ENCODE data around the gene XYLT1. TPM values are rescaled to one million over a fixed set of nuclear protein-coding genes. Genes with fewer than 3 reads are reported as not detected.

XYLT1 gene
- total RNA-seq, 2 donors from 2014 or later, result 5.1 to 19.3 TPM

DNA sequence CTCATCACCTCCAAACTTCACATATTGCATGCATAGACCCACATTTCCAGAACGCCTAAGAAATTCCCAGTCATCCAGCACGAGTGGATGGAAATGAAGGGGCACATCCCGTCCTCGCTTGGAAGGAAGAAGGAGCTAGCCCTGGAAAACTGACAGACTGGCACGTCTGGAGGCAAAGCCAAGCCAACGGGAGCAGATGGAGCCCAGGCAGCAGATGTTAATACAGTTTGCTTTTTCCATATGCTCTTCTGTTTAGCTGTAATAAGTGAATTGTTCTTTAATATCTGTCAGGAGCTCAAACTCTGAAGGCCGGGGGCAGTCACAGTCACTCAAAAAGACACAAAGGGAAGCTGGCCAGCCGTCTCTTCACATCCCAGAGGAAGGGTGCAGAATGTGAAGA, 187.7 kb downstream of the XYLT1 start:
- H3K27ac ChIP-seq, result no peak overlapping the region
- no peaks in the 10 kb centered on the region for H3K27me3 ChIP-seq (replicated peaks; ENCODE audit: insufficient read depth)
- no peak for TF ChIP-seq POLR2AphosphoS5 (IDR thresholded peaks at IDR 0.05)
- TF ChIP-seq POLR2A (IDR thresholded peaks at IDR 0.05), result no peak
- TF ChIP-seq, protein P1, sequence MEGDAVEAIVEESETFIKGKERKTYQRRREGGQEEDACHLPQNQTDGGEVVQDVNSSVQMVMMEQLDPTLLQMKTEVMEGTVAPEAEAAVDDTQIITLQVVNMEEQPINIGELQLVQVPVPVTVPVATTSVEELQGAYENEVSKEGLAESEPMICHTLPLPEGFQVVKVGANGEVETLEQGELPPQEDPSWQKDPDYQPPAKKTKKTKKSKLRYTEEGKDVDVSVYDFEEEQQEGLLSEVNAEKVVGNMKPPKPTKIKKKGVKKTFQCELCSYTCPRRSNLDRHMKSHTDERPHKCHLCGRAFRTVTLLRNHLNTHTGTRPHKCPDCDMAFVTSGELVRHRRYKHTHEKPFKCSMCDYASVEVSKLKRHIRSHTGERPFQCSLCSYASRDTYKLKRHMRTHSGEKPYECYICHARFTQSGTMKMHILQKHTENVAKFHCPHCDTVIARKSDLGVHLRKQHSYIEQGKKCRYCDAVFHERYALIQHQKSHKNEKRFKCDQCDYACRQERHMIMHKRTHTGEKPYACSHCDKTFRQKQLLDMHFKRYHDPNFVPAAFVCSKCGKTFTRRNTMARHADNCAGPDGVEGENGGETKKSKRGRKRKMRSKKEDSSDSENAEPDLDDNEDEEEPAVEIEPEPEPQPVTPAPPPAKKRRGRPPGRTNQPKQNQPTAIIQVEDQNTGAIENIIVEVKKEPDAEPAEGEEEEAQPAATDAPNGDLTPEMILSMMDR (IDR thresholded peaks at IDR 0.05), result no peak
- DNase-seq (ENCODE audit: low spot score), result no peak
- no peaks in the 10 kb centered on the region for H3K36me3 ChIP-seq
- no peaks in the 10 kb centered on the region for H3K4me1 ChIP-seq (replicated peaks)
- no peaks in the 10 kb centered on the region for H3K9me3 ChIP-seq
- WGBS, result 75% methylated on average over 8 of the region's 8 CpGs
- intact Hi-C loops (cut with DNase I), result no loop called here
- H3K4me3 ChIP-seq, result no peak overlapping the region

DNA sequence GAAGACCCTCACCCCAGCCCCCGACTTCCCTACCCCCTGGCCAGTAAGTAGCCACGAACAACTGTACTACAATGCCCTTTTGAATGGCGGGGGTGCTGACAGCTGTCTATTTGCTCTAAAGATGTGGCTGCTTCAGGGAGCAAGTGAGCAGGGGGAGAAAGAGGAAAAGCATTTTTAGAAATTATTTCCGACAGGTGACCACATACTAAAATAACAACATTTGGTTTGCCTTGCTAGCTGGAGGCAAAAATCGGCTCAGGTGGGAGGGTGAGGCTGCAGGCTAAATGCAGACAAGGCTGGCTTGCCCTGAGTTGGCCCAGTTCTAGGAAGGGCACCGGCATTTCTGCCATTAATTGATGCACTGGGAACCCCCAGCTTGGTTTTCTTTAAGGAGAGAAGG, 188.5 kb downstream of the XYLT1 start:
- Histone ChIP-seq H3K27ac (no peak overlapping the region), H3K36me3 (no peaks in the 10 kb centered on the region), H3K9me3 (no peaks in the 10 kb centered on the region), H3K27me3 (replicated peaks; ENCODE audit: insufficient read depth) (no peaks in the 10 kb centered on the region), H3K4me1 (replicated peaks) (no peaks in the 10 kb centered on the region), H3K4me3 (no peak overlapping the region)
- no peak for TF ChIP-seq POLR2AphosphoS5 (IDR thresholded peaks at IDR 0.05)
- TF ChIP-seq, protein P1 (IDR thresholded peaks at IDR 0.05), result no peak
- no peak for TF ChIP-seq POLR2A (IDR thresholded peaks at IDR 0.05)
- no peak for DNase-seq (ENCODE audit: low spot score)
- intact Hi-C loops (cut with DNase I), result no loop called here
- WGBS, result 77% methylated on average over 6 of the region's 6 CpGs

DNA sequence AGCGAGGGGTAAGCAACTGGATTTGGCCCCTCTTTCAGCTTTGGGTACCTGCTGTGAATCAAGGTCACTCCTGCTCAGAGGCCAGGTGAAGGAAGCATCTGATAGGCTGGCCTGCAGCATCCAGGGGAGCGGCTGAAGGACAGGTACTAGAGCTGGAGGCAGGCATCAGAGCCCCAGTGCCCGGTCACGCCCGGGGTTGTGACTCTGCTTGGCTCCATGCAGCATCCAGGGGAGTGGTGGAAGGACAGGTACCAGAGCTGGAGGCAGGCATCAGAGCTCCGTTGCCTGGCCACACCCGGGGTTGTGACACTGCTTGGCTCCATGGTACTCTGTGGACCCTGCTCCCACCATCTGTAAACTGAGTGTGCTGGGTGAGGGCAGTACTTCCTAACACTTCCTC, 189.7 kb downstream of the XYLT1 start:
- intact Hi-C loops (cut with DNase I), result no loop called here
- no peak for TF ChIP-seq POLR2AphosphoS5 (IDR thresholded peaks at IDR 0.05)
- TF ChIP-seq, protein P1 (IDR thresholded peaks at IDR 0.05), result no peak
- TF ChIP-seq POLR2A (IDR thresholded peaks at IDR 0.05), result no peak
- DNase-seq (ENCODE audit: low spot score), result no peak
- no peaks in the 10 kb centered on the region for H3K36me3 ChIP-seq
- WGBS, result 93% methylated on average over 7 of the region's 7 CpGs
- H3K27ac ChIP-seq, result no peak overlapping the region
- H3K9me3 ChIP-seq, result no peaks in the 10 kb centered on the region
- H3K4me3 ChIP-seq, result no peak overlapping the region
- no peaks in the 10 kb centered on the region for H3K4me1 ChIP-seq (replicated peaks)
- H3K27me3 ChIP-seq (replicated peaks; ENCODE audit: insufficient read depth), result no peaks in the 10 kb centered on the region

DNA sequence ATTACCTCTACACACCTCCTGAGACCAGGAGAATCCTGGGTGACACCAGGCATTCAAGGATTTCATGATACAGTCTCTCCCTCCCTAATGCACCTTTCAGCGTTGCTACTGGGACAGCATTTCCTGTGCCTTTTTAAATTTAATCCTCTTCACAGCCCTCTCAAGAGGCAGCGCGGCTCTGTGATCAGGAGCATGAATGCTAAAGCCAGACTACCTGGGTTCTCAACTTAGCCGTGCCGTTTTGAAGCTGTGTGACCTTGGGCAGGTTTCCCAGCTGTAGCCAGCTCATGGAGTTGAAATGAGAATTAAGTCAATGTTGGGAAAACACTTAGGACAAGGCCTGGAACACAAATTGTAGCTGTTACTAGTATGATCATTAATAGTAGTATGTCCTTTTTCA, 191.8 kb downstream of the XYLT1 start:
- Histone ChIP-seq H3K27me3 (replicated peaks; ENCODE audit: insufficient read depth) (no peaks in the 10 kb centered on the region), H3K4me3 (no peak overlapping the region), H3K27ac (no peak overlapping the region), H3K36me3 (no peaks in the 10 kb centered on the region), H3K9me3 (no peaks in the 10 kb centered on the region), H3K4me1 (replicated peaks) (peaks cover 3% of the 10 kb centered on the region)
- intact Hi-C loops (cut with DNase I), result loop anchor here (5.0 kb wide), 1 partner anchor 188 kb away; no protein-coding TSS in a partner anchor
- WGBS, result 77% methylated on average over 5 of the region's 5 CpGs
- TF ChIP-seq, protein P1 (IDR thresholded peaks at IDR 0.05), result no peak
- TF ChIP-seq POLR2A (IDR thresholded peaks at IDR 0.05), result no peak
- TF ChIP-seq POLR2AphosphoS5 (IDR thresholded peaks at IDR 0.05), result no peak
- no peak for DNase-seq (ENCODE audit: low spot score)

DNA sequence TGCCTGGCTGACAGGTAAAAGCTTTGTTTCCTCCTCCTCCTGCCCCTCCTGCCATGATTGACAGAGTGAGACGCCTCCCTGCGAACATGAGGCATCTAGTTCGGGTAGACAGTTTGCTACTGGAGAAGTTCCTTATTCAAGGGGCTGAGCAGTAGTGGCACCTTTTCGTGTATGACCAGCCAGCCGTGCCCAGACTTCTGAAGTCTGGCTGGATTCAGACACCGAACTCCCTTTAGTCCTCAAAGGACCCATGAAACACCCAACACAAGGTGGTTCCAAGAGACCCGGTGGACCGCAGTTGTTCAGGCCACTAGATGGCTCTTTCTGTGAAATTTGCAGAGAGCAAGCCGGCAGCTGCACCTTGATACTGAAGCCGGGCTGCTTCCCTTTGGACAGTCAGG, 192.8 kb downstream of the XYLT1 start:
- no peaks in the 10 kb centered on the region for H3K36me3 ChIP-seq
- intact Hi-C loops (cut with DNase I), result loop anchor here (5.0 kb wide), 1 partner anchor 189 kb away; no protein-coding TSS in a partner anchor
- no peaks in the 10 kb centered on the region for H3K9me3 ChIP-seq
- H3K4me3 ChIP-seq, result no peak overlapping the region
- H3K4me1 ChIP-seq (replicated peaks), result peaks cover 3% of the 10 kb centered on the region
- peak; percentile 53 for DNase-seq (ENCODE audit: low spot score)
- H3K27ac ChIP-seq, result no peak overlapping the region
- 46% methylated on average over 10 of the region's 10 CpGs for WGBS
- no peaks in the 10 kb centered on the region for H3K27me3 ChIP-seq (replicated peaks; ENCODE audit: insufficient read depth)
- TF ChIP-seq POLR2AphosphoS5 (IDR thresholded peaks at IDR 0.05) (peak; percentile 34), POLR2A (IDR thresholded peaks at IDR 0.05) (no peak)
- TF ChIP-seq, protein P1 (IDR thresholded peaks at IDR 0.05), result peak in 3 of 4 experiments; percentile 55 to 61 (median 57)
